Measurements from ENCODE around the gene CTNNA3. TPM values are rescaled to one million over a fixed set of nuclear protein-coding genes. Genes with fewer than 3 reads are reported as not detected.

Gene CTNNA3
- total RNA-seq, 1 experiment from 2014 or later: not detected

- no peak overlapping the region for H3K4me3 ChIP-seq (ENCODE audit: low read length)
- no peaks in the 10 kb centered on the region for H3K79me2 ChIP-seq (ENCODE audit: low read length)
- no peaks in the 10 kb centered on the region for H3K9me3 ChIP-seq (ENCODE audit: low read length)
- no peaks in the 10 kb centered on the region for H3K4me1 ChIP-seq (ENCODE audit: low read length)
- no peak overlapping the region for H2AFZ ChIP-seq (ENCODE audit: low read length)
- no peaks in the 10 kb centered on the region for H3K27me3 ChIP-seq (ENCODE audit: low read length)
- no peak overlapping the region for H3K4me2 ChIP-seq (ENCODE audit: low read depth, low read length, poor library complexity, severe bottlenecking)
- no peaks in the 10 kb centered on the region for H3K9me2 ChIP-seq (replicated peaks; ENCODE audit: insufficient read depth, low read length)
- H3K36me3 ChIP-seq (ENCODE audit: insufficient read depth, low read length): no peaks in the 10 kb centered on the region
- no peak for DNase-seq
- H3K9ac ChIP-seq (ENCODE audit: low read length): no peak overlapping the region
- no peaks in the 10 kb centered on the region for H4K20me1 ChIP-seq (ENCODE audit: insufficient read depth, low read depth, low read length)
- H3K27ac ChIP-seq (ENCODE audit: low read length): no peak overlapping the region
Measured at GRCh38 chr10:66744915-66745314, 951.1 kb downstream of the CTNNA3 start.

DNA sequence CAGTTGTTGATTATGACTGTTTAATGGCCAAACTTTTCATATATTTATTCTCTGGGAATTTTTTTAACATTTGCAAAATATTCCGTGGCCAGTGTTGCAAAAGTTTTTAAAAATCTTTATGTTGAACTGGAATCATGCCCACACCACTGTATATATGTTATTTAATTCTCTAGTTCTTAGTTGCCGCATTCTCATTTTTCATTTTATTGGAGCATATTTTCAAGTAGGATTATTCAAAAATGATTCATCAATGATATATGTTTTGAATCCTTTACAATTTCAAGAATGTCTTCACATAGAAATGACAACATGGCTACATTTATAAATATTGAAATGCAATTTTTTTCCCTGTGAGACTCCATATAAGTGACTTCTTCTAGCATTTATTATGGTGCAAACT is 958.8 kb downstream of the CTNNA3 start:
- H4K20me1 ChIP-seq (ENCODE audit: insufficient read depth, low read depth, low read length): no peaks in the 10 kb centered on the region
- H3K9me3 ChIP-seq (ENCODE audit: low read length): no peaks in the 10 kb centered on the region
- H3K4me2 ChIP-seq (ENCODE audit: low read depth, low read length, poor library complexity, severe bottlenecking): no peak overlapping the region
- no peaks in the 10 kb centered on the region for H3K27me3 ChIP-seq (ENCODE audit: low read length)
- H3K36me3 ChIP-seq (ENCODE audit: insufficient read depth, low read length): no peaks in the 10 kb centered on the region
- H3K9me2 ChIP-seq (replicated peaks; ENCODE audit: insufficient read depth, low read length): no peaks in the 10 kb centered on the region
- no peak overlapping the region for H3K4me3 ChIP-seq (ENCODE audit: low read length)
- H3K4me1 ChIP-seq (ENCODE audit: low read length): no peaks in the 10 kb centered on the region
- H2AFZ ChIP-seq (ENCODE audit: low read length): no peak overlapping the region
- H3K9ac ChIP-seq (ENCODE audit: low read length): no peak overlapping the region
- no peak for DNase-seq
- no peak overlapping the region for H3K27ac ChIP-seq (ENCODE audit: low read length)
- no peaks in the 10 kb centered on the region for H3K79me2 ChIP-seq (ENCODE audit: low read length)

GRCh38 chr10:66723608-66724400 is 972.2 kb downstream of the CTNNA3 start:
- no peak overlapping the region for H3K4me3 ChIP-seq (ENCODE audit: low read length)
- no peaks in the 10 kb centered on the region for H3K9me2 ChIP-seq (replicated peaks; ENCODE audit: insufficient read depth, low read length)
- no peak for DNase-seq
- H3K9ac ChIP-seq (ENCODE audit: low read length): no peak overlapping the region
- H3K27ac ChIP-seq (ENCODE audit: low read length): no peak overlapping the region
- H3K4me1 ChIP-seq (ENCODE audit: low read length): no peaks in the 10 kb centered on the region
- no peak overlapping the region for H2AFZ ChIP-seq (ENCODE audit: low read length)
- H3K79me2 ChIP-seq (ENCODE audit: low read length): no peaks in the 10 kb centered on the region
- no peaks in the 10 kb centered on the region for H3K36me3 ChIP-seq (ENCODE audit: insufficient read depth, low read length)
- H3K4me2 ChIP-seq (ENCODE audit: low read depth, low read length, poor library complexity, severe bottlenecking): no peak overlapping the region
- H3K9me3 ChIP-seq (ENCODE audit: low read length): no peaks in the 10 kb centered on the region
- no peaks in the 10 kb centered on the region for H4K20me1 ChIP-seq (ENCODE audit: insufficient read depth, low read depth, low read length)
- no peaks in the 10 kb centered on the region for H3K27me3 ChIP-seq (ENCODE audit: low read length)

DNA sequence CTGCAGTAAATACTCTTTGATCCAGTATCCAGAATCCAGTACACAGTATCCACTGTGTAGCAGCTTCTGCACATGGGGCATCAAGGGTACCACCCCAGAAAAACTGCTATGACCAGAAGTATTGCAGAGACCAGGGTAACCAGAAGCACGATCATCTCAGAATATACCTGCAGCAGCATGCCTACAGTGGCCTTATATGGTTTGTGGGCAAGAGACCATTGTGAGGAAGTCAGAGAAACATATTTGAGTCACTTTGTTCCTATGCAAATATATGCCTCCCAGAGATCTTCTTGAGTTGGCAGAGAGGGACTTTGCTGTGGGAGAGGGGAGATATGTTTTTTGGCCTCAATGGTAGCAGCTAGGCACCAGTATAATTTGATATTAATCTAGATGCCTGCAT is 976.5 kb downstream of the CTNNA3 start:
- Histone ChIP-seq H3K4me3 (ENCODE audit: low read length) (no peak overlapping the region), H3K27ac (ENCODE audit: low read length) (no peak overlapping the region), H3K9me3 (ENCODE audit: low read length) (no peaks in the 10 kb centered on the region), H3K9me2 (replicated peaks; ENCODE audit: insufficient read depth, low read length) (no peaks in the 10 kb centered on the region), H3K27me3 (ENCODE audit: low read length) (no peaks in the 10 kb centered on the region), H4K20me1 (ENCODE audit: insufficient read depth, low read depth, low read length) (no peaks in the 10 kb centered on the region), H3K36me3 (ENCODE audit: insufficient read depth, low read length) (no peaks in the 10 kb centered on the region), H3K9ac (ENCODE audit: low read length) (no peak overlapping the region), H3K4me1 (ENCODE audit: low read length) (no peaks in the 10 kb centered on the region), H2AFZ (ENCODE audit: low read length) (no peak overlapping the region), H3K79me2 (ENCODE audit: low read length) (no peaks in the 10 kb centered on the region), H3K4me2 (ENCODE audit: low read depth, low read length, poor library complexity, severe bottlenecking) (no peak overlapping the region)
- DNase-seq: no peak

- Histone ChIP-seq H3K79me2 (ENCODE audit: low read length) (no peaks in the 10 kb centered on the region), H3K9me3 (ENCODE audit: low read length) (no peaks in the 10 kb centered on the region), H3K4me2 (ENCODE audit: low read depth, low read length, poor library complexity, severe bottlenecking) (no peak overlapping the region), H3K36me3 (ENCODE audit: insufficient read depth, low read length) (no peaks in the 10 kb centered on the region), H3K9me2 (replicated peaks; ENCODE audit: insufficient read depth, low read length) (no peaks in the 10 kb centered on the region), H3K9ac (ENCODE audit: low read length) (no peak overlapping the region), H3K27ac (ENCODE audit: low read length) (no peak overlapping the region), H4K20me1 (ENCODE audit: insufficient read depth, low read depth, low read length) (no peaks in the 10 kb centered on the region), H3K4me3 (ENCODE audit: low read length) (no peak overlapping the region), H3K27me3 (ENCODE audit: low read length) (no peaks in the 10 kb centered on the region), H2AFZ (ENCODE audit: low read length) (no peak overlapping the region), H3K4me1 (ENCODE audit: low read length) (no peaks in the 10 kb centered on the region)
- DNase-seq: no peak
Measured at GRCh38 chr10:66717231-66717981, 978.6 kb downstream of the CTNNA3 start.

DNA sequence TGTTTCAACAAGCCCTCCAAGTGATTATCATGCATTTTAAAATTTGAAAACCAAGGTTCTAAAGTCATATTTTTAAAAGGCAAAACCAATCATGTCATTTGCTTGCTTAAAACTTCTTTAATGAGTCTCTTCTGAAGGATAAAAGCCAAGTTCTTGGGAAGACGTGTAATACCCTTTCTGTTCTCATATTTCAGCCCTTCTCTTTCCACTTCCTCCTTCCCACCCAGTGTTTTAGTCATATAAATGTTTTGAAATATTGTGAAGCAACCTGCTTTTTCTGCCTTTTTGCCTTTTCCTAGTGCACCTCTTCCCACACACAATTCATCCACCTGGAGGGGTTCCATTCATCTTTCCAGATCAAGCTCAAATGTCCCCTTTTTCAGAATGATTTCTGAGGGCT is 981.3 kb downstream of the CTNNA3 start:
- Histone ChIP-seq H3K27me3 (ENCODE audit: low read length) (no peaks in the 10 kb centered on the region), H3K36me3 (ENCODE audit: insufficient read depth, low read length) (no peaks in the 10 kb centered on the region), H3K27ac (ENCODE audit: low read length) (no peak overlapping the region), H3K9me3 (ENCODE audit: low read length) (no peaks in the 10 kb centered on the region), H2AFZ (ENCODE audit: low read length) (no peak overlapping the region), H3K9me2 (replicated peaks; ENCODE audit: insufficient read depth, low read length) (no peaks in the 10 kb centered on the region), H3K9ac (ENCODE audit: low read length) (no peak overlapping the region), H3K4me2 (ENCODE audit: low read depth, low read length, poor library complexity, severe bottlenecking) (no peak overlapping the region), H4K20me1 (ENCODE audit: insufficient read depth, low read depth, low read length) (no peaks in the 10 kb centered on the region), H3K4me3 (ENCODE audit: low read length) (no peak overlapping the region), H3K4me1 (ENCODE audit: low read length) (no peaks in the 10 kb centered on the region), H3K79me2 (ENCODE audit: low read length) (no peaks in the 10 kb centered on the region)
- DNase-seq: no peak

DNA sequence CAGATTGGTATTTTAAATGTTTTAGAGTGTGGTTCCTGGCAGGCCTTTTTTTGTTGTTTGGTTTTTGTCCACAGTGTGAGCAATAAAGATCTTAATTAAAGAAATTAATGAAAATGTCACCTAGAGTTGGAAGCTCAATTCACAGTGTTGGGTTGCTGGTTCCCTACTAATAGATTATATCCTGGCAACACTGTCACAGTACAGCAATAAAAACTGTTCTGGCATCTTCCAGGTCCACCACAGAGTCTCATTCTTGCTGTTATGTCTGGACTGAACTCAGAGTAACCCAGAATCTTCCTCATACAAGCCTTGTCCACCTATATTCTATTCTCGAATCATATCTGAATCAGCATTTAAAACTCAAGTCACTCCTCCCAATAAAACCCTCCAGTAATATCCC is 982.6 kb downstream of the CTNNA3 start:
- H3K9me2 ChIP-seq (replicated peaks; ENCODE audit: insufficient read depth, low read length): no peaks in the 10 kb centered on the region

DNA sequence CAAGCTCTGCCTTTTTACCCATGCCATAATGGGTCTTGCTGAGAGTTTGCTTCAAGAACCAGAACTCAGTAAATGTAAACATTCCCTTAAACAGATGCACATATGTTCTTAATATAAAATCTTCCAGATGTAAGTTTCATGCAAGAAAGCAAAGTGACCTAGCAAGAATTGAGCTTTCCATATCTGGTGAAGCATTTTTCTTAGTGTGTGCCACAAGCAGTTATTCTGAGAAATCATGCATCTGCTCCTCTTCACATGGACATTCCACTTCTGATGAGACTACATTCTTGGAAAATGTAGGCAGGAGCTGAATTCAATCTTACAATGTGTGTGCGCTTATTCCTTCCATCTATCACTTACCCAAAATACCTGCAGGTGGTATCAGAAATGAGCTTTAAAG is 997.9 kb downstream of the CTNNA3 start:
- H3K36me3 ChIP-seq (ENCODE audit: insufficient read depth, low read length): no peaks in the 10 kb centered on the region
- no peak overlapping the region for H3K4me2 ChIP-seq (ENCODE audit: low read depth, low read length, poor library complexity, severe bottlenecking)
- H3K79me2 ChIP-seq (ENCODE audit: low read length): no peaks in the 10 kb centered on the region
- H4K20me1 ChIP-seq (ENCODE audit: insufficient read depth, low read depth, low read length): no peaks in the 10 kb centered on the region
- no peaks in the 10 kb centered on the region for H3K9me2 ChIP-seq (replicated peaks; ENCODE audit: insufficient read depth, low read length)
- no peak overlapping the region for H3K9ac ChIP-seq (ENCODE audit: low read length)
- H3K27ac ChIP-seq (ENCODE audit: low read length): no peak overlapping the region
- no peak overlapping the region for H2AFZ ChIP-seq (ENCODE audit: low read length)
- H3K4me1 ChIP-seq (ENCODE audit: low read length): no peaks in the 10 kb centered on the region
- no peak overlapping the region for H3K4me3 ChIP-seq (ENCODE audit: low read length)
- no peaks in the 10 kb centered on the region for H3K27me3 ChIP-seq (ENCODE audit: low read length)
- H3K9me3 ChIP-seq (ENCODE audit: low read length): no peaks in the 10 kb centered on the region
- no peak for DNase-seq

More for the DNA sequence above, 982.6 kb downstream of the CTNNA3 start:
- no peaks in the 10 kb centered on the region for H3K27me3 ChIP-seq (ENCODE audit: low read length)
- no peak overlapping the region for H2AFZ ChIP-seq (ENCODE audit: low read length)
- no peaks in the 10 kb centered on the region for H3K9me3 ChIP-seq (ENCODE audit: low read length)
- no peaks in the 10 kb centered on the region for H3K36me3 ChIP-seq (ENCODE audit: insufficient read depth, low read length)
- DNase-seq: no peak
- no peaks in the 10 kb centered on the region for H3K79me2 ChIP-seq (ENCODE audit: low read length)
- no peak overlapping the region for H3K4me3 ChIP-seq (ENCODE audit: low read length)
- no peak overlapping the region for H3K27ac ChIP-seq (ENCODE audit: low read length)
- no peaks in the 10 kb centered on the region for H4K20me1 ChIP-seq (ENCODE audit: insufficient read depth, low read depth, low read length)
- no peaks in the 10 kb centered on the region for H3K4me1 ChIP-seq (ENCODE audit: low read length)
- no peak overlapping the region for H3K9ac ChIP-seq (ENCODE audit: low read length)
- H3K4me2 ChIP-seq (ENCODE audit: low read depth, low read length, poor library complexity, severe bottlenecking): no peak overlapping the region

Measured in Karpas-422 (cell line).